HG03196 (cell line): ENCODE measurements around the gene CHRNA9.

Source experiments
- ATAC-seq: cut with Tn5 transposase; IDR thresholded peaks from one replicate; pipeline ENCODE4 v1.9.1; 2021; ENCODE audit not compliant: unreplicated experiment

Gene CHRNA9

GRCh38 chr4:40337051-40337450 lies 1.9 kb downstream of the CHRNA9 start:
- no peak for ATAC-seq

- no peak for ATAC-seq
These were observed 2.4 kb downstream of the CHRNA9 start for GRCh38 chr4:40337523-40337922.

GRCh38 chr4:40340030-40340429 lies 4.9 kb downstream of the CHRNA9 start:
- no peak for ATAC-seq

DNA sequence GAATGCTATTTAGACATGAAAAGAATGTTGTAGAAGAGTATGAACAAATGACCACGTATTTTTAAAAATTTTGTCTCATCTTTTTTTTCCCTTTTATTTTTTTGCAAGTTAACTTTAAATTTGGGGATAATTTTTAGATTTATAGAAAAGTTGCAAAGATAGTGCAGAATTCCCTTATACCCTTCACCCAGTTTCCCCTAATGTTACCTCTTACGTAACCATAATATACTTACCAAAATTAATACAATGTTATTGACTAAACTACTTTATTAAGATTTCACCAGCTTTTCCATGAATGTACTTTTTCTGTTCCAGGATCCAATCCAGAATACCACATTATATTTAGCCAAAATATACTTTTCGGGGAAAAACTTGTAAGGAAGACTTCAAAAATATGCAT lies 12.3 kb downstream of the CHRNA9 start:
- no peak for ATAC-seq

GRCh38 chr4:40348000-40348399 lies 12.9 kb downstream of the CHRNA9 start:
- no peak for ATAC-seq

- ATAC-seq, result no peak
These were observed 14.5 kb downstream of the CHRNA9 start for GRCh38 chr4:40349561-40350198.

GRCh38 chr4:40350627-40351227 lies 15.6 kb downstream of the CHRNA9 start:
- ATAC-seq, result no peak

- ATAC-seq, result no peak
These were observed 19.0 kb downstream of the CHRNA9 start for GRCh38 chr4:40354158-40354557.

DNA sequence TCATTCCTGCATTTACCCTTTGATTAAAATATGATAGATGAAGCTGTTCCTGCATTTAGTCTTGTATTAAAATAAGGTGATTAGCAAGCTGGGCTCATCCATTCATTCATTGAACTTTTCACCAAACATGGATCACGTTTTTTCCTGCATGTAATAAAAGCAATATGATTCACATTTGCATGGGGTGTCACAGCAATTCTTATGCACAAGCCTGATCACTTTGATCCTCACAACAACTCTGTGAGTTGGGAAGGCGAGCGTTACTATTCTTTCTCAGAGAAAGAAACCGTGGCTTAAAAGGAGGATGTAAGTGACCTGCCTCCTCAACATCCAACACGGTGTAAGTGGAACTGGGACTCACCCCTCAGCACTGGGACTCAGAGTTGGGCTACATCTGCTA lies 20.0 kb downstream of the CHRNA9 start:
- ATAC-seq, result no peak

DNA sequence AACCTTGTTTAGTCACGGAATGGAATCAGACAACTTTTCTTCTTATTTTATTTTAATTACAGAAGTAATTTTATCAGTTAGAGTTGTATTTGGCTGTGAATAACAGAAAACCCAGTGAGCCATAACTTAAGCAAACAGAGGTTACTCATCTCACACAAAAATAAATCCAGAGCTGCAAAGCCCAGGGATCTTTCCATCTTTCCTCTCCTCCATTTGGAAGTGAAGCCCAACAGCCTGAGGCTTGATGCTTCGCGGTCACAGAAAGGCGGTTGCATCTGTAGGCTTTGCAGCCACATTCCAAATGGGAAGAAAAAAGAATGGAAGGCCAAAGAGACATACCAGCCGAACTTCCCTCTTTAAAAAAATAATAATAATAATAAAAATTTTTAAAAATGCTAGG lies 22.6 kb downstream of the CHRNA9 start:
- no peak for ATAC-seq

- ATAC-seq, result no peak
These were observed 26.2 kb downstream of the CHRNA9 start for GRCh38 chr4:40361338-40361737.

DNA sequence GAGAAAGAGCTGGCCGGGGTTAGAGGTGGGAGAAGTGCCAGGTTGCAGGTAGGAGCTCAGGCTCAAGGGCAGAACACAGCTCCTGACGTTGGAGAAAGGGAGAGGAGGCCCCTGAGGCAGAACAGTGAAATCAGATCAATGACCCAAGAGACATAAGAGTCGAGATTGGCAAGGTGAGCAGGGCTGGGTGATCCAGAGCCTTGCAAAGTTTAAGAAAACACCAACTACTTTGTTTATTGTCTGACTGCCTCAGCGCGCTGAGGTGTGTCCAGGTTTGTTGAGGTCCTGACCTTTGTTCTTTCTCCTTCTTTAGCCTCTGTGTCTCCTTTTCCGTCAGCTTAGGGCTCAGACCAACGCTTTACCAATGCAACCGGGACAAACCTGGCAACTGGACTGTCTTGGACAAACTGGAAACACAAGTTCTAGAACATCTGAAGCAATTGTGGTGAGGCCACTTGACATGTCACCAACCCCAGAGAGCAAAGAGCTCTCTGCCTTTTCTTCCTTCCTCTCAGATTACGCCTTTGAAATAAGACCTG lies 28.3 kb downstream of the CHRNA9 start:
- ATAC-seq, result no peak

- no peak for ATAC-seq
These were observed 28.8 kb downstream of the CHRNA9 start for GRCh38 chr4:40363945-40364344.

GRCh38 chr4:40365766-40366165 lies 30.6 kb downstream of the CHRNA9 start:
- ATAC-seq, result no peak

GRCh38 chr4:40367451-40367850 lies 32.3 kb downstream of the CHRNA9 start:
- no peak for ATAC-seq

DNA sequence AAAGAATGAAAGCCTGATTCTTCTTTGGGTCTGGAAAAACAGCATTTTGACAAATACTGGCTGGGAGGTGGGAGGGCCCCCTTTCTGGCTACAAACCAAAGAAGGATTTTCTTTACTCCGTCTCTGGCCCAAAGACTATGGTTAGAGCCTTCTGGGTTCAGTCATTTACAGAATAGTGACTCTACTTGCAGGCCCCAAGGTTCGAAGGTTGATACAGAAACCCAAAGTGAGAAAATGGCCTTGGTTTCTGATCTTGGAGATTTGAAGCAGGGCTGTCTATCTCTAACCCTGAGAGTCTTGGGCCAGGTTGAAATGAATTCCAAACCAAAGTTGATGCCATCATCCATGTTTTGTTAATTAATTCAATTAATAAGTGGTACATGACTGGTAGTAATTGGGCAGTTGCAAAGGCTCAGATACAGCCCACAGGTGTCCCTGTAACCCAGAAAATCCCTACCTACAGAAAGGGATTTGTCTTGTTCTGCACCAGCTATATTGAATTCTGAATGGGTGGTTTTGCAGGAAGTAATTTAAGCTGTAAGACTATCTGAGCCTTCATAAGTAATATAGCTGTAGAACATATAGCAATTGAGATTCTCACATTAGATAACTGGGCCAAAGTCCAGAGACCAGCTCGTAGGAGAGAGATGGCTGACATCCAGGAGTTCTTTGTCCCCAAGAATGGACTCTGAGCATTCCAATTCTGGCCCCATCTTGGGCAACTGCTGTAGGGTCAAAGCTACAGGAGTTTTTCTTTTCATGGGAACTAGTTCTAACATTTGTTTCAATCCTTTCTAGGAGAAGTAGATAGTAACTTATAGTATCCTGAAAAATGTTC lies 34.5 kb downstream of the CHRNA9 start:
- ATAC-seq, result no peak

DNA sequence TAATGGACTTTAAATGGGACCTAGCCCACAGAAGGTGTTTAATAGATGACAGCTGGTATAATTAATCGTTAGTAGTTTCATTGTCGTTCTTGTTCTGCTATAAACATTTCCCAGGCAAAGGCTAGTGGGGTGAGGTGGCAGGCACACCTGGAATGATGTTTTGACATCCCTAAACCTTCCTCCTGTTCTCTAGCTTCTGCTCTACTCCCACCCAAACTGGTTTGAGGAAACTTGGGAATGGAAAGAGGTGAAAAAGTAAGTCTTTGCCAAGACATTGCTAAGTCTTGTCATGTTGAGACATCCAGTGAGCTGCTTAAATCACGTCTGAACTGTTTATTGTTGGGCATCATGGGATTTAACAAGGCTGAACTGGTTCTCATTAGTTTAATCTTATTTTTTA lies 37.5 kb downstream of the CHRNA9 start:
- no peak for ATAC-seq

DNA sequence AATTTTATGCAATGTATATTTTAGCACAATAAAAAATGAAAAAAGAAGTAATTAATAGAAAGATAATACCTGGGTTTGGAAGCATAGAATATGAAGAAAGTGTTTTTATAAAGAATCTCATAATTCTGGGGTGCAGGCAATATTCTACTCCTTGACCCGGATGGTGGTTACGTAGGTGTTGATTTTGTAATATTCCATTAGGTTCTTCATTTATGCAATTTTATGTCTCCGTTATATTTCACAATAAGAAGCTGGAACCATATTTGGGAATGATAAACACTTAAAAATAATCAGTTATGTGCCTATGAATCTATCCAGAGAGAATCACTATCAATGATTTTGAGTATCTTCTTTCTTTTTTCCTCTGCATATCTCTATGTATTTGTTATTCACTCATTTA lies 38.5 kb downstream of the CHRNA9 start:
- no peak for ATAC-seq

DNA sequence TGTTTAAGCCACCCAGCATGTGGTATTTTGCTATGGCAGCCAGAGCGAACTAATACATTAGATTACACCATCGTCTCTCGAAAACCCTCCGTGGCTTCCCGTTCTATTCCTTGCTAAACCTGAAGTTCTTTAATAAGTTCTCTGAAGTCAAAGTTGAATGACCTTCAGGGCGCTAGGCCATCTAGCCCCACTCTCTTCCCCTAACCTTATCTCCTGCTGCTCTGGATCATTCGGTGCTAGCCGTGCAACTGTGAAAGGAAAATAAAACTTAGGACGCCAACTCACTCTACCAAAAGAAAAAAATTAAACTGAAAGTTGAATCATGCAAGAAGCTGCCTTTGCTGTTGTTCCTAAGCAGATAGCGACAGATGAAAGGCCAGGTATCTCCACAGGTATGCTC lies 40.0 kb downstream of the CHRNA9 start:
- no peak for ATAC-seq

GRCh38 chr4:40375620-40376019 lies 40.5 kb downstream of the CHRNA9 start:
- no peak for ATAC-seq

DNA sequence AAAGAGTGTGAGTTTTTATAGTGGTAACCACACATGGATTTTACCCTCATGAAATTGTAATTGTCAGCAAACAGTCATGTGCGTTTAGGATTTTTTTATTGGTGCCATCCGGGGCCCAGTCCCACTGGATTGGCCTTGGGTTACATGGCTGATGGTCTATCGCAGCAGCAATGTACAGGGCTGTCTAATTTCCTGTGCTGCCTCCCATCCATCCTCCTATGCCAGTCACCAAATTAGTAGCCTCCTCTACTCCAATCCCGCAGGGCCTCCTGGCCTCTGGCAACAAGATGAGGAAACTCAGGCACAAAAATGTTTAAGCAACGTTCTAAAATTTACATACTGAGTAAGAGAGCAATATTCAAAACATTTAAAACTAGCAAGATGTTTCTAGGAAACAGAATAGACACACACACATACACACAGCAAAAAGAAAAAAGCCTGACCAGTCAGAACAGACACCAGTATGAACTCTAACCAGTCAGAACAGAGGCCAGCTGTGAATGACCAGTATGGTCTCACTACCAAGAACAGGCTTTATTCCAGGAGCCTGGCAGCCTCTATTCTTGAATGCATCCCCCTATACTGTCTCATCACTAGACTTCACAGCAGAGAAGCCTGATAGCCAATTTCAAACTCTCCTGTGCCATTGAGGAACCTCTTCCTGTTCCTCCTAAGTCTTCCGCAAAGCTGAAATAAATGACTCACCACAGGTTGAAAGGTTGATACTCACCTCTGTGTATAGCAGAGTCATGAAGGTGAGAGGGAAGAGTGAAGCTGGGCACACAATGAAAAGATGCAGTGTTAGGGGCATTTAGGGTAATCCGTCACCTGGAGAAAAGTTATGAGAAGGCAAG lies 42.6 kb downstream of the CHRNA9 start:
- ATAC-seq, result no peak
